K562 (cell line): ENCODE measurements around the gene ORM1.
"Not testable (repeated sequence)": the region's sequence is repeated elsewhere in the genome, so short reads cannot be mapped to it uniquely, and the experiment has no call there.

ENCODE experiments used
- ATF6 ChIP-seq: sonication (generic); formaldehyde crosslinking; IDR thresholded peaks from 2 replicates; pipeline ENCODE4 v1.4.0; 2020; ENCODE audit warnings: mild to moderate bottlenecking, missing genetic modification reagents
- BRCA1 ChIP-seq, 2 experiments: fragments of 450-650 bp in 1 of 2; sonication (generic) in 1 of 2; formaldehyde crosslinking in 1 of 2; IDR thresholded peaks; 2 replicates each; pipeline versions ENCODE4 v1.5.0 to v1.6.1; 2017 to 2020; ENCODE audit warnings: mild to moderate bottlenecking in 1 of 2, missing genetic modification reagents in 1 of 2
- CHD1 ChIP-seq: fragments of 200-600 bp; sonication (generic); IDR thresholded peaks from one replicate; pipeline ENCODE4 v1.6.1; 2012; ENCODE audit warnings: mild to moderate bottlenecking, moderate library complexity, low read length, inconsistent platforms
- CREB3L1 ChIP-seq: fragments of 450-650 bp; IDR thresholded peaks from 2 replicates; pipeline ENCODE4 v1.6.1; 2014; ENCODE audit warnings: low read depth, mild to moderate bottlenecking, moderate library complexity, borderline replicate concordance
- CTCF ChIP-seq, 3 experiments: IDR thresholded peaks in 2 of 3; conservative IDR thresholded peaks in 1 of 3; 2 replicates each; pipeline ENCODE4 v1.5.1; 2011 to 2012; ENCODE audit warnings: low read length in 3 of 3, mild to moderate bottlenecking in 3 of 3, control low read depth in 2 of 3, improper control_type of control experiment in 1 of 3, inconsistent platforms in 1 of 3, low read depth in 1 of 3, mixed read lengths in 1 of 3, moderate library complexity in 1 of 3; ENCODE audit not compliant: insufficient read depth in 2 of 3
- FOXA3 ChIP-seq, 2 experiments: fragments of 450-650 bp in 1 of 2; sonication (generic) in 1 of 2; formaldehyde crosslinking; IDR thresholded peaks in 1 of 2; conservative IDR thresholded peaks in 1 of 2; 2 replicates each; pipeline versions ENCODE4 v1.4.0 to v1.8.0; 2020 to 2022; ENCODE audit warnings: mild to moderate bottlenecking in 2 of 2, missing genetic modification reagents in 1 of 2
- KDM1A ChIP-seq, 2 experiments: fragments of 450-650 bp; IDR thresholded peaks; 2 replicates each; pipeline ENCODE4 v1.6.1; 2016; ENCODE audit warnings: mild to moderate bottlenecking in 2 of 2
- MTA1 ChIP-seq: fragments of 450-650 bp; IDR thresholded peaks from 2 replicates; pipeline ENCODE4 v1.6.1; 2017; ENCODE audit warnings: borderline replicate concordance
- POLR2A ChIP-seq: fragments of 450-650 bp; conservative IDR thresholded peaks from 2 replicates; pipeline ENCODE4 v1.6.1; 2016
- POLR2AphosphoS5 ChIP-seq: IDR thresholded peaks from 2 replicates; pipeline ENCODE4 v1.6.1; 2011; ENCODE audit warnings: mild to moderate bottlenecking, low read depth, low read length, moderate library complexity; ENCODE audit not compliant: control insufficient read depth, insufficient read depth
- SMAD1 ChIP-seq: fragments of 150-350 bp; IDR thresholded peaks from 2 replicates; pipeline ENCODE4 v1.6.1; 2014; ENCODE audit warnings: low read length, low read depth; ENCODE audit not compliant: partially characterized antibody
- SP2 ChIP-seq: IDR thresholded peaks from 2 replicates; pipeline ENCODE4 v1.6.1; 2011; ENCODE audit warnings: mild to moderate bottlenecking, low read depth, low read length, moderate library complexity; ENCODE audit not compliant: poor library complexity, severe bottlenecking; ENCODE audit errors: extremely low read depth
- TARDBP ChIP-seq: fragments of 450-650 bp; IDR thresholded peaks from 2 replicates; pipeline ENCODE4 v1.6.1; 2016
- ZNF511 ChIP-seq: sonication (generic); formaldehyde crosslinking; IDR thresholded peaks from 2 replicates; pipeline ENCODE4 v1.8.0; 2022; ENCODE audit warnings: mild to moderate bottlenecking, missing genetic modification reagents

- TF ChIP-seq TARDBP; CREB3L1; CTCF (IDR thresholded peaks at IDR 0.05 in 2 of 3, conservative IDR thresholded peaks at IDR 0.05 in 1 of 3; ENCODE audit: insufficient read depth in 2 of 3, low read depth in 1 of 3, low read length in 3 of 3); MTA1; SP2; CHD1; KDM1A (IDR thresholded peaks at IDR 0.05); POLR2A; ZNF511; SMAD1; FOXA3 (CRISPR knock-in tag; conservative IDR thresholded peaks at IDR 0.05 in 1 of 2, IDR thresholded peaks at IDR 0.05 in 1 of 2); POLR2AphosphoS5; ATF6 (CRISPR knock-in tag); BRCA1 (IDR thresholded peaks at IDR 0.05); BRCA1 (CRISPR knock-in tag; IDR thresholded peaks at IDR 0.05): not testable (repeated sequence)
Observed at GRCh38 chr9:114332474-114333040, 9.7 kb downstream of the ORM1 start.
